Liver (tissue), 9 donors: ENCODE results near the gene SNX9. TPM values are rescaled to one million over a fixed set of nuclear protein-coding genes. Genes with fewer than 3 reads are reported as not detected.

ENCODE experiments used
- DNase-seq: peaks from one replicate; pipeline ENCODE4 v3.0.0-alpha.2; 2017; ENCODE audit warnings: low spot score
- H3K27ac ChIP-seq, 2 donors: one replicate each; pipeline ENCODE4 v1.7.0; 2013; ENCODE audit warnings: inconsistent platforms in 2 of 2, low read length in 2 of 2, control low read depth in 1 of 2, low read depth in 1 of 2, mild to moderate bottlenecking in 1 of 2
- H3K27me3 ChIP-seq, 4 donors: one replicate each; pipeline versions ENCODE4 v1.6.1 to v1.7.0; 2013; ENCODE audit warnings: low read length in 3 of 4, inconsistent platforms in 1 of 4, mild to moderate bottlenecking in 1 of 4, moderate library complexity in 1 of 4; ENCODE audit not compliant: control insufficient read depth in 4 of 4, insufficient read depth in 4 of 4
- H3K36me3 ChIP-seq, 4 donors: one replicate each; pipeline versions ENCODE4 v1.6.1 to v1.7.0; 2013; ENCODE audit warnings: low read length in 3 of 4, mild to moderate bottlenecking in 3 of 4, low read depth in 1 of 4, moderate library complexity in 1 of 4; ENCODE audit not compliant: control insufficient read depth in 4 of 4, insufficient read depth in 3 of 4
- H3K4me1 ChIP-seq, 4 donors: one replicate each; pipeline versions ENCODE4 v1.6.1 to v1.7.0; 2013; ENCODE audit warnings: low read length in 3 of 4, mild to moderate bottlenecking in 3 of 4, moderate library complexity in 1 of 4; ENCODE audit not compliant: control insufficient read depth in 4 of 4, insufficient read depth in 4 of 4
- H3K4me3 ChIP-seq, 3 donors: one replicate each; pipeline versions ENCODE4 v1.6.1 to v1.7.0; 2013; ENCODE audit warnings: low read length in 3 of 3, control low read depth in 1 of 3, low read depth in 1 of 3, mild to moderate bottlenecking in 1 of 3
- H3K9ac ChIP-seq, 2 donors: one replicate each; pipeline ENCODE4 v1.7.0; 2013; ENCODE audit warnings: low read length in 2 of 2, mild to moderate bottlenecking in 2 of 2, moderate library complexity in 2 of 2, control low read depth in 1 of 2, low read depth in 1 of 2
- H3K9me3 ChIP-seq, 4 donors: one replicate each; pipeline versions ENCODE4 v1.6.1 to v1.7.0; 2013; ENCODE audit warnings: low read length in 3 of 4; ENCODE audit not compliant: control insufficient read depth in 4 of 4
- ATF3 ChIP-seq: IDR thresholded peaks from 2 replicates; pipeline ENCODE4 v1.6.1; 2016; ENCODE audit warnings: antibody characterized with exemption
- CTCF ChIP-seq: fragments of 150-350 bp; IDR thresholded peaks from 2 replicates; pipeline ENCODE4 v1.5.1; 2017; ENCODE audit warnings: improper control_type of control experiment, low read depth, low read length; ENCODE audit not compliant: missing input control
- EGR1 ChIP-seq, 2 donors: IDR thresholded peaks; 2 replicates each; pipeline ENCODE4 v1.6.1; 2016 to 2018; ENCODE audit warnings: antibody characterized with exemption in 2 of 2, low read depth in 2 of 2
- FOXA2 ChIP-seq: IDR thresholded peaks from 2 replicates; pipeline ENCODE4 v1.6.1; 2016; ENCODE audit warnings: antibody characterized with exemption
- GABPA ChIP-seq, 2 donors: IDR thresholded peaks in 1 of 2; conservative IDR thresholded peaks in 1 of 2; 2 replicates each; pipeline ENCODE4 v1.6.1; 2016; ENCODE audit warnings: antibody characterized with exemption in 2 of 2, mild to moderate bottlenecking in 1 of 2, moderate library complexity in 1 of 2
- HNF4A ChIP-seq, 2 donors: conservative IDR thresholded peaks; 2 replicates each; pipeline ENCODE4 v1.6.1; 2016; ENCODE audit warnings: antibody characterized with exemption in 2 of 2, mild to moderate bottlenecking in 2 of 2
- HNF4G ChIP-seq: IDR thresholded peaks from 2 replicates; pipeline ENCODE4 v1.6.1; 2016; ENCODE audit warnings: antibody characterized with exemption
- JUND ChIP-seq, 2 donors: IDR thresholded peaks; 2 replicates each; pipeline ENCODE4 v1.6.1; 2016; ENCODE audit warnings: antibody characterized with exemption in 2 of 2
- NR2F2 ChIP-seq: IDR thresholded peaks from 2 replicates; pipeline ENCODE4 v1.6.1; 2016; ENCODE audit warnings: antibody characterized with exemption
- RAD21 ChIP-seq, 2 donors: IDR thresholded peaks; 2 replicates each; pipeline ENCODE4 v1.6.1; 2016; ENCODE audit warnings: antibody characterized with exemption in 2 of 2, mild to moderate bottlenecking in 2 of 2
- REST ChIP-seq: IDR thresholded peaks from 2 replicates; pipeline ENCODE4 v1.6.1; 2016; ENCODE audit warnings: antibody characterized with exemption, mild to moderate bottlenecking
- RXRA ChIP-seq, 2 donors: IDR thresholded peaks; 2 replicates each; pipeline ENCODE4 v1.6.1; 2017 to 2018; ENCODE audit warnings: antibody characterized with exemption in 2 of 2, mild to moderate bottlenecking in 1 of 2
- SP1 ChIP-seq: IDR thresholded peaks from 2 replicates; pipeline ENCODE4 v1.6.1; 2018; ENCODE audit warnings: antibody characterized with exemption, mild to moderate bottlenecking
- TAF1 ChIP-seq: conservative IDR thresholded peaks from 2 replicates; pipeline ENCODE4 v1.6.1; 2016; ENCODE audit warnings: antibody characterized with exemption, mild to moderate bottlenecking
- YY1 ChIP-seq: IDR thresholded peaks from 2 replicates; pipeline ENCODE4 v1.6.1; 2016; ENCODE audit warnings: antibody characterized with exemption, mild to moderate bottlenecking
- WGBS: extraction: QIAGEN DNeasy Blood & Tissue Kit; methylation state at CpG from one replicate; pipeline ENCODE4 v1.1.7; 2013; 5-methylcytosine and 5-hydroxymethylcytosine counted together
- polyA plus RNA-seq, 2 donors: library from polyadenylated mRNA; stranded (reverse) in 1 of 2; unstranded in 1 of 2; fragments of 200-250 nt in 1 of 2; fragments of >200 nt in 1 of 2; fragmentation: Nextera tagmentation in 1 of 2; extraction: Ambion mirVana in 1 of 2; gene quantifications; one replicate each; pipeline versions ENCODE4 v1.2.1 to v1.2.3, GENCODE V29; 2013 to 2015
- total RNA-seq, 2 donors: library from RNA; depleted of rRNA; stranded (reverse); fragments of >200 nt; gene quantifications; one replicate each; pipeline ENCODE4 v1.2.3, GENCODE V29; 2014
- TF ChIP-seq, protein P1 (sequence below): IDR thresholded peaks from 2 replicates; pipeline ENCODE4 v1.6.1; 2016; ENCODE audit warnings: antibody characterized with exemption
- donor health status: healthy.
- donor health status: healthy.
- donor health status: healthy.
- donor health status: healthy.
- donor health status: healthy.

Gene SNX9
- total and polyA plus RNA-seq, 4 donors: 16.4 to 31.0 (median 22.3) TPM

GRCh38 chr6:157831424-157832249 is 8.6 kb downstream of the SNX9 start:
- TF ChIP-seq JUND (IDR thresholded peaks at IDR 0.05) (no peak), YY1 (no peak), SP1 (no peak), REST (no peak), HNF4A (conservative IDR thresholded peaks at IDR 0.05) (no peak), NR2F2 (no peak), TAF1 (no peak), ATF3 (no peak), FOXA2 (no peak), EGR1 (IDR thresholded peaks at IDR 0.05; ENCODE audit: low read depth in 2 of 2) (no peak), HNF4G (no peak), GABPA (IDR thresholded peaks at IDR 0.05 in 1 of 2, conservative IDR thresholded peaks at IDR 0.05 in 1 of 2) (no peak), RAD21 (IDR thresholded peaks at IDR 0.05) (no peak), CTCF (no peak)
- TF ChIP-seq, protein P1, sequence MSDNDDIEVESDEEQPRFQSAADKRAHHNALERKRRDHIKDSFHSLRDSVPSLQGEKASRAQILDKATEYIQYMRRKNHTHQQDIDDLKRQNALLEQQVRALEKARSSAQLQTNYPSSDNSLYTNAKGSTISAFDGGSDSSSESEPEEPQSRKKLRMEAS: no peak
- H3K4me3 ChIP-seq: no peak overlapping the region
- H3K9me3 ChIP-seq: no peaks in the 10 kb centered on the region
- no peak overlapping the region for H3K9ac ChIP-seq
- no peak for DNase-seq
- no peaks in the 10 kb centered on the region for H3K27me3 ChIP-seq
- WGBS: 51% methylated on average over 3 of the region's 3 CpGs
- H3K4me1 ChIP-seq: peaks cover 10 to 15% (median 13%) of the 10 kb centered on the region in 4 donors
- peaks cover 0 to 3% (median 0%) of the 10 kb centered on the region in 4 donors for H3K36me3 ChIP-seq
- no peak overlapping the region for H3K27ac ChIP-seq

DNA sequence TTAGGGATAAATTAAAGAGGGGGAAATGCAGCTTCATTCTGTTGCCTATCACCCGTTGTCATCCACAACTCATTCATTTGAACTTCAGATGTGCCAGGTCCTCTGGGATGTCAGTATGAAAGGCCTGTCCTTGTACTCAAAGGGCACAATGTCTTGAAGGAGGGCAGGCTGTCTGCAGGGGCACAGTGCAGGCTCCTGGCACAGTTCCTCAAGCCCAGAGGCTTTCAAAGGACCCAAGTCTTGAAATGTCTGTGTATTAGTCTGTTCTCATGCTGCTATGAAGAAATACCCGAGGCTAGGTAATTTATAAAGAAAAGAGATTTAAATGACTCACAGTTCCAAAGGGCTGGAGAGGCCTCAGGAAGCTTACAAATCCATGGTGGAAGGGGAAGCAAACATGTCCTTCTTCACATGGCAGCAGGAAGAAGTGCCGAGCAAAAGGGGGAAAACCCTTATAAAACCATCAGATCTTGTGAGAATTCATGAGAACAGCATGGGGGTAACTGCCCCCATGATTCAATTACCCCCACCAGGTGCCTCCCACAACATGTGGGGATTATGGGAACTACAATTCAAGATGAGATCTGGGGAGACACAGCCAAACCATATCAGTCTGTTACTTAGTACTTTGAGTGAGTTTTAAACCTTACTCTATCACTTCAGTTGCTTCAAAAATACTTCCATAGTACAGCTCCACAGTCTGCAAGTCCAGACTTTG is 9.4 kb downstream of the SNX9 start:
- Histone ChIP-seq H3K9me3 (no peaks in the 10 kb centered on the region), H3K27me3 (no peaks in the 10 kb centered on the region), H3K4me1 (peaks cover 10 to 15% (median 13%) of the 10 kb centered on the region in 4 donors), H3K36me3 (peaks cover 0 to 3% (median 0%) of the 10 kb centered on the region in 4 donors), H3K27ac (no peak overlapping the region), H3K4me3 (no peak overlapping the region), H3K9ac (no peak overlapping the region)
- 88% methylated on average over 3 of the region's 3 CpGs for WGBS
- TF ChIP-seq HNF4A (conservative IDR thresholded peaks at IDR 0.05): no peak
- TF ChIP-seq CTCF: no peak
- TF ChIP-seq FOXA2: no peak
- no peak for TF ChIP-seq EGR1 (IDR thresholded peaks at IDR 0.05; ENCODE audit: low read depth in 2 of 2)
- TF ChIP-seq ATF3: no peak
- TF ChIP-seq, protein P1: no peak
- TF ChIP-seq NR2F2: no peak
- no peak for TF ChIP-seq REST
- TF ChIP-seq RXRA (IDR thresholded peaks at IDR 0.05): no peak
- no peak for DNase-seq
